Measurements from ENCODE around the gene MACROD2. TPM values are rescaled to one million over a fixed set of nuclear protein-coding genes. Genes with fewer than 3 reads are reported as not detected.
A peak's percentile ranks its signal among the peaks of the same experiment; 100 is the strongest.

Gene MACROD2
- polyA plus RNA-seq, 1 donor (not counting 4 experiments of a cell fraction or from before 2014, with no cell fraction given), result 0.71 TPM

GRCh38 chr20:15099130-15099529, 1103.8 kb downstream of the MACROD2 start:
- dilution Hi-C loops (cut with MboI; ENCODE audit: extremely low pct_ligation_motif_present, low sequenced_read_pairs), result no loop called here
- Histone ChIP-seq H4K20me1 (ENCODE audit: control insufficient read depth, extremely low read depth, insufficient read depth, low read length) (no peaks in the 10 kb centered on the region), H2AFZ (ENCODE audit: control insufficient read depth, low read length) (no peak overlapping the region), H3K9me1 (ENCODE audit: control insufficient read depth, extremely low read depth, insufficient read depth, low read length) (no peaks in the 10 kb centered on the region), H3K27me3 (ENCODE audit: control insufficient read depth, extremely low read depth, insufficient read depth, low read length) (no peaks in the 10 kb centered on the region), H3K27ac (ENCODE audit: control insufficient read depth, insufficient read depth, low read length) (no peak overlapping the region), H3K4me3 (ENCODE audit: control insufficient read depth in 2 of 3, extremely low read depth in 1 of 3, insufficient read depth in 2 of 3, low read depth in 1 of 3, low read length in 3 of 3) (no peak overlapping the region), H3K4me2 (ENCODE audit: control insufficient read depth, extremely low read depth, insufficient read depth, low read depth, low read length) (no peak overlapping the region), H3K9me3 (ENCODE audit: control insufficient read depth, low read depth, low read length) (no peaks in the 10 kb centered on the region), H3K9ac (ENCODE audit: control insufficient read depth, extremely low read depth, insufficient read depth, low read length) (no peak overlapping the region), H3K36me3 (ENCODE audit: control insufficient read depth in 2 of 2, extremely low read depth in 1 of 2, insufficient read depth in 2 of 2, low read length in 2 of 2) (no peaks in the 10 kb centered on the region), H3K79me2 (ENCODE audit: control insufficient read depth, insufficient read depth, low read length) (no peaks in the 10 kb centered on the region), H3K4me1 (ENCODE audit: control insufficient read depth, extremely low read depth, insufficient read depth, low read length) (peaks cover 7% of the 10 kb centered on the region)
- no peak for FAIRE-seq
- DNase-seq (ENCODE audit: low read depth, low spot score), result no peak
- TF ChIP-seq CTCF (optimal IDR thresholded peaks at IDR 0.05 in 1 of 3, IDR thresholded peaks at IDR 0.05 in 1 of 3, conservative IDR thresholded peaks at IDR 0.05 in 1 of 3; ENCODE audit: extremely low read depth in 1 of 3, insufficient read depth in 2 of 3, low read length in 3 of 3), result no peak
- no peak for TF ChIP-seq EZH2 (IDR thresholded peaks at IDR 0.05; ENCODE audit: low read length)

- Histone ChIP-seq H3K27ac (ENCODE audit: control insufficient read depth, insufficient read depth, low read length) (no peak overlapping the region), H3K4me2 (ENCODE audit: control insufficient read depth, extremely low read depth, insufficient read depth, low read depth, low read length) (no peak overlapping the region), H3K4me1 (ENCODE audit: control insufficient read depth, extremely low read depth, insufficient read depth, low read length) (peaks cover 7% of the 10 kb centered on the region), H3K27me3 (ENCODE audit: control insufficient read depth, extremely low read depth, insufficient read depth, low read length) (no peaks in the 10 kb centered on the region), H3K79me2 (ENCODE audit: control insufficient read depth, insufficient read depth, low read length) (no peaks in the 10 kb centered on the region), H3K9me1 (ENCODE audit: control insufficient read depth, extremely low read depth, insufficient read depth, low read length) (no peaks in the 10 kb centered on the region), H3K36me3 (ENCODE audit: control insufficient read depth in 2 of 2, extremely low read depth in 1 of 2, insufficient read depth in 2 of 2, low read length in 2 of 2) (no peaks in the 10 kb centered on the region), H4K20me1 (ENCODE audit: control insufficient read depth, extremely low read depth, insufficient read depth, low read length) (no peaks in the 10 kb centered on the region), H3K4me3 (ENCODE audit: control insufficient read depth in 2 of 3, extremely low read depth in 1 of 3, insufficient read depth in 2 of 3, low read depth in 1 of 3, low read length in 3 of 3) (no peak overlapping the region), H3K9me3 (ENCODE audit: control insufficient read depth, low read depth, low read length) (no peaks in the 10 kb centered on the region), H2AFZ (ENCODE audit: control insufficient read depth, low read length) (no peak overlapping the region), H3K9ac (ENCODE audit: control insufficient read depth, extremely low read depth, insufficient read depth, low read length) (no peak overlapping the region)
- DNase-seq (ENCODE audit: low read depth, low spot score) (no peak), FAIRE-seq (peak; percentile 55)
- TF ChIP-seq EZH2 (IDR thresholded peaks at IDR 0.05; ENCODE audit: low read length), result no peak
- no peak for TF ChIP-seq CTCF (optimal IDR thresholded peaks at IDR 0.05 in 1 of 3, IDR thresholded peaks at IDR 0.05 in 1 of 3, conservative IDR thresholded peaks at IDR 0.05 in 1 of 3; ENCODE audit: extremely low read depth in 1 of 3, insufficient read depth in 2 of 3, low read length in 3 of 3)
- dilution Hi-C loops (cut with MboI; ENCODE audit: extremely low pct_ligation_motif_present, low sequenced_read_pairs), result no loop called here
Observed at GRCh38 chr20:15100506-15101160, 1105.3 kb downstream of the MACROD2 start.
